COLO829 (cell line): ENCODE data around the gene MAPRE2.

Source experiments
- DNase-seq: peaks from one replicate; pipeline ENCODE4 v3.0.0; 2012; ENCODE audit warnings: low spot score

MAPRE2 gene

GRCh38 chr18:35038029-35038428, 3.2 kb upstream of the MAPRE2 start:
- no peak for DNase-seq

- no peak for DNase-seq
Observed at GRCh38 chr18:35038881-35039491, 2.2 kb upstream of the MAPRE2 start.

DNA sequence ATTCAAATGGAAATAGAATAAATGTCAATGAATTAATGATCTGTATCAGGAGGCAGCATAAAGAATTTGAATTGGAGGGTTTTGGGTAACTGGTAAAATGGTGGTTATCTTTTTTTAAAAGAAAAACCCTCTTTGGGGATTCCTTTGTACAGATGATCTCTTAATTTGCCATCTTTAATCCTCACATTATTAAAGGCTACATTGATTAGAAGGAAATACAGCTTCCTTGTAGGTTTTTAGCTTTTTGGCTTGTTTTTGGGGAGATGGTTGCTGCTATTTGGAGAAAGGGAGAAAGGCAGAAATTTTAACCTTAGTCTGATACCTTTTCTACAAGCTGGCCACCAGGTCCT, 600 bp upstream of the MAPRE2 start:
- DNase-seq = no peak

GRCh38 chr18:35041815-35042387, 688 bp downstream of the MAPRE2 start:
- no peak for DNase-seq

- no peak for DNase-seq
Observed at GRCh38 chr18:35042389-35043071, 1.3 kb downstream of the MAPRE2 start.

DNA sequence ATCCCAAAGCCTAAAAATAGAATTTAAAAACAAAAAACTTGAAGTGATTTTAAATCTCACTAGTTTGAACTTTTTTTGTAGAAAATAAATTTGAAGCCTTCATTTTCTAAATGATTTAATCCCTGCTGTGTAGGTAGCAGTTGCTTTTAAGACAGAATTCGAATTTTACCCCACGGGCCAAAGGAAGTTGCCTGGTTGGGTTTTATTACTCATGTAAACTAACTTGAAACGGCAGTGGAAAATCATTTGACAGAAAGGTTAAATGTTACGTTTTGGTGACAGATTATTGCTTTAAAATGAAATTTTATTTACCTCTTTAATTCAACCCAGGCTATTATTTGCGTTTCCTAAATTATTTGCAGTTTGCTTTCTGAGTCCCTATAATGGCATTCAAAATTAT, 2.0 kb downstream of the MAPRE2 start:
- DNase-seq = no peak

DNA sequence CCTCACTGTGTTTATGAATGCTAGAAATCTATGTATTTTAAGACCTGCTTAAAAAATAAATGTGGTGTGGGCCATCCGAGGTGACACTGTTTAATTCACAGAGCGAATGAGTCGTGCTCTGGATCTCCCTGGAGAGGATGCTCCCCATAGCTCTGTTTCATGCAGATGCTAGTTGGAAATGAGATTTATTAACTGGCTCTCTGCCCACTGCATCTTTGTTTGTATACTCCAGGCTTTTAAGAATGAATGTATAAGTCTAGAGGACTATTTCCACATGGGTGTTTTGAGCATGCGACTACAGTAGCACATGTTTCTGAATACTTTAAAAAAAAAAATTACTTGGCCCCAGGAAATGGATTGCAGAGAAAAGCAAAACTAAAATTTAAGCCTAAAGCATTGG, 3.9 kb downstream of the MAPRE2 start:
- no peak for DNase-seq

DNA sequence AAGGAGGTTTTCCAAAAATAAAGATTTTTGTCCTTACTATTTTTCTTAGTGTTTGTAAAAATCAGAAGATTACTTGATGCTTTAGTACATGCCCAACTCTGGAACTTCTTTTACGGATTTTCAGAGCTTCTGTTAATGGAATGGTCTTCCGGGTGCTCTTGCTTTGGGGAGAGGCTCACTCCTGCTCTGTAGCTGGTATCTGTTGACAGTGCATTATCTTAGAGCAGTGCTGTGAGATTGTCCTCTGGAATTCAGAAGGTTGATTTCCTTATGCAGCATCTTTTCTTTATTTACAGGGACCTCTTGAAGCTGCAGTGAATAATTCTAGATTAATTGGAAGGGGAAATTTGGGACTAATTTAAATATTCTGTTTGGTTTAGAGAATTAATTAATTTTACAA, 4.6 kb downstream of the MAPRE2 start:
- no peak for DNase-seq

- no peak for DNase-seq
Observed at GRCh38 chr18:35047697-35048292, 6.6 kb downstream of the MAPRE2 start.

- no peak for DNase-seq
Observed at GRCh38 chr18:35049111-35050027, 8.2 kb downstream of the MAPRE2 start.

GRCh38 chr18:35050028-35050546, 8.9 kb downstream of the MAPRE2 start:
- no peak for DNase-seq

GRCh38 chr18:35050705-35051195, 9.5 kb downstream of the MAPRE2 start:
- DNase-seq = no peak

DNA sequence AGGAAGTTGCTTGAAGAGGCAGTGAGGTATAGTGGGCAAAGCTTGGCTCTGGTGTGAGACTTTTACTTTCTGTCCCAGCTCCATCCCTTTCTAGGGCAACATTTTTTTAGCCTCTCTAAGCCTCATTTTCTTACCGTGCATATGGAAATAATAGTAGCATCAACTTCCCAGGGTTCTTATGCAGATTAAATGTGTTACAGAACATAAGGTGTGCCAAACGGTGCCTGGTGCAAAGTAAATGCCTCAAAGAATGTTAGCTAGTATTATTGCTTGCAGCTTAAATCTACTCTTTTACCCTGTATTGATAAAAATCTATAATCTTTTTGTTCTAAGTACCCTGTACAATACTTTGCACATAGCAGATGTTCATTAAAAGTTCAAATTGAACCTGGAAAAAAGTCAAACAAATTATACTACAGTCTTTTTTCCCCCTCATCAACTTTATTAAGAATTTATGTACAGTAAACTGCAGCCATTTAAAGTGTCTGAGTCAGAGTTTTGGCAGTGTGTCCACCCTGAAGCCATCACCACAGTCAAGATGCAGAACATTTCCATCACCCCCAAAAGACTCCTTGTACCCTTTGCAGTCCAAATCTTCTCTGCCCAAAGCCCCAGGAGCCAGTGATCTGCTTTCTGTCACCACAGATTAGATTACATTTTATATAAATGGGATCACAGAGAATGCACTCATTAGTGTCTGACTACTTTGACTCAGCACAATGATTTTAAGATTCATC, 10.6 kb downstream of the MAPRE2 start:
- DNase-seq = no peak

DNA sequence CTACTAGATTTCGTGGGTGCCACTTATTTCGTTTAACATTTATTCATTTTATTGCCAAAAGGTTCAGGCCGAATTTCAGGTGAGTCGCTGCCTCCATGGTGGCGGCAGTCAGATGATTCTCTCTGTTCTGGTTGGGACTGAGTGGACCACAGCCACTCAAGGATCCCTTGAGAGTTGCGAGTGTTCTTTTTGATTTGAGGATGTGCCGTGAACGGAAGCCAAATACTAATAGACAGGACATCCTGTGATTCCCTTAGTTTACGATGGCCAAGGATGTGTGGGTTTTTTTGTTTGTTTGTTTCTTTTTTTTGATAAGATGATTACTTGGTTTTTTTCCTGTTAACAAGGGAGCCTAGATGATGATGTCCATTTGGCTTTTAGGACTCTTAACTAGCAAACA, 13.2 kb downstream of the MAPRE2 start:
- no peak for DNase-seq

- no peak for DNase-seq
Observed at GRCh38 chr18:35055105-35055504, 13.9 kb downstream of the MAPRE2 start.

GRCh38 chr18:35055726-35056125, 14.5 kb downstream of the MAPRE2 start:
- DNase-seq = no peak

DNA sequence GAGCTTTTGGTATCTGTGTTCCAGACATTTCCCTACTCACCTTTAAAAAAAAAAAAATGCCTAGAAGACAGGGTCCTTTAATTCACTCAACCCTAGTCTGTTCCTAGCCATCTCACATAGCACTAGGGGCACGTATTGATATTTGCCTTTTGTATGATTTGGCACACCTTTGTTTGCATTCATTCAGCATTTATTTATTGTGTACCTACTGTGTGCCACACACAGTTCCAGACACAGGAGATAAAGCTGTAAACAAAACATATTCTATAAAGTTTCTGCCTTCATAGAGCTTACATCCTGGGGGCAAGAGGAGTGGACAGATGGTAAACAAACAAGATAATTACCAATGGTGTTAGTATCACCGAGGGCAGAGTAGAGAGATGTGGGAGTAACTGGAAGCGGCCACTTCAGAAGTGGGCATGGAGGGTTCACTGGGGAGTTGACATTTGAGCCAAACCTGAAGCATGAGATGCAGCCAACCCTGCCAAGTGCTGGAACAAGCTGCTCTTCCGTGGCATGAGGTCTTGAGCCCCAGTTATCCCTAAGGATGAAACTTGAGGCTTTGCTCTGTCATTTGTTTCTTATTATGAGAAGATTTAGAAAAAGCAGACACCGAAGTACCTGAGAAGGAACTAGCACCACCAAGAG, 18.2 kb downstream of the MAPRE2 start:
- DNase-seq = no peak

DNA sequence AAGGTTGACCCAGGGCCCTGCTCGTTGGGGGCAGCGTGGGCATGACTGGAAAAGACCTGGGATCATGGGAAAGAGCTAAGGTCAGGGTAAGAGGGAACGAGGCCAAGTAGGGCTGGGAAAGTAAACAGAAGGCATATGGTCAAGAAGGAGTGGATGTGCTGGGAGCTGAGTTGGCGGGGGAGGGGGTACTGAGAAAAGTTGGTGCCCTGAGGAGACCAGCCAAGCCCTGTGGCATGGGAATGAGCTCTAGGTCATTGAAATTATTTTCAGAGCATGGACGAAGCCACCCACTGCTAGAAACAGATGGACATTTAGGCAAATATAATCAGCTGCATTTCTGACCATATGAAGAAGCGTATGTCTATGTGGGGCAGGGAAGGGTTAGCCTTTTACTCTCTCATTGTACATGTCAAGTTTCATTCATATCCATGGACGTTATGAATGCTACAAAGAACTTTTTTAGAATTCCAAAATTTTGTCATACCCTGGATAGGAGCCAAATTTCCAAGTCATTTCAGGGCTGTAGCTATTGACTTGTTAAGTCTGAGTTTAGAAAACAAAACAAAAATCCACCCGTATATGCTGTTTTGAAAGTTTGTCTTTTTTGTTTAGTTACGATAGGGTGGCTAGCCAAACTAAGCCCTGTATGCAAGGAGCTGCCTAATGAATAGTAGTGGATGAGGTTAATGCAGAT, 19.1 kb downstream of the MAPRE2 start:
- no peak for DNase-seq

GRCh38 chr18:35061336-35061735, 20.1 kb downstream of the MAPRE2 start:
- DNase-seq = no peak

- DNase-seq = no peak
Observed at GRCh38 chr18:35061804-35062203, 20.6 kb downstream of the MAPRE2 start.
